HG03108 (cell line): ENCODE data around the gene ZNG1F.
"Not testable (repeated sequence)": the region's sequence is repeated elsewhere in the genome, so short reads cannot be mapped to it uniquely, and the experiment has no call there.

ENCODE experiments used
- ATAC-seq: cut with Tn5 transposase; IDR thresholded peaks from one replicate; pipeline ENCODE4 v1.9.1; 2021; ENCODE audit warnings: moderate library complexity; ENCODE audit not compliant: unreplicated experiment

ZNG1F gene

DNA sequence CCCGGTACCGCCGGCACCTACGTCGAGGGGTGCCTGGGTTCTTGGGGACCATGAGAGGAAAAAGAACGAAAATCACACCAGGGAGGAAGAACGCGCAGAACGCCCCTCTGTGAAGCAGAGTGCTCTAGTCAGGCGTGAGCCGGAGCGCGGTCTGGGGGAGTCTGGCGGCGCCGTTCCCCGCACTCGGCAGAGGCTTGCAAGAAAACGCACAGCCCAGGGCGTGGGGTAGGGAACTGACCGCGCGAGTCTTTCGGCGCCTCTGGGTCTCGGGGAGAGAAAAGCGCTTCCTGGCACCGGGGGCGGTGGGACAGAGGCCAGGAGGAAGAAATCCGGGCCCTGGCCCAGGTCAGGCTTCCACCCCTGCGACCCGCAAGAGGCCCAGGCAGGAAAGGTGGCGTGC, 65.3 kb downstream of the ZNG1F start:
- not testable (repeated sequence) for ATAC-seq

GRCh38 chr9:41123396-41123795, 65.7 kb downstream of the ZNG1F start:
- not testable (repeated sequence) for ATAC-seq

- ATAC-seq: not testable (repeated sequence)
These were observed 68.4 kb downstream of the ZNG1F start for GRCh38 chr9:41120696-41121095.

GRCh38 chr9:41119719-41120118, 69.4 kb downstream of the ZNG1F start:
- ATAC-seq: not testable (repeated sequence)

- not testable (repeated sequence) for ATAC-seq
These were observed 69.8 kb downstream of the ZNG1F start for GRCh38 chr9:41119311-41119710.

GRCh38 chr9:41113348-41113747, 75.8 kb downstream of the ZNG1F start:
- ATAC-seq: not testable (repeated sequence)

DNA sequence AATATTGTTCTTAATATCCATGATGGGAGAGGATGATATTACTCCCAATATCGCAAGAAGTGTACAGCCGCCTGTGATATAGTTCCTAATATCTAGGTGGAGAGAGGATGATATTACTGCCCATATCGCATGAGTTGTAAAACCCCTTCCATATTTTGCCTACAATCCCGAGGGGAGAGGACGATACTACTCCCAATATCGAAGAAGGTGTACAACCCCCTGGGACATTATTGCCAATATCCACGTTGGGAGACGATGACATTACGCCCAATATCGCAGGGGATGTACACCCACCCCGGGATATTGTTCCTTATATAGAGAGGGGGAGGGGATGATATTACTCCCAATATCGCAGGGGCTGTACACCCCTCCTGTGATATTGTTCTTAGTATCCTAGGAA, 77.7 kb downstream of the ZNG1F start:
- not testable (repeated sequence) for ATAC-seq

GRCh38 chr9:41110913-41111312, 78.2 kb downstream of the ZNG1F start:
- not testable (repeated sequence) for ATAC-seq

DNA sequence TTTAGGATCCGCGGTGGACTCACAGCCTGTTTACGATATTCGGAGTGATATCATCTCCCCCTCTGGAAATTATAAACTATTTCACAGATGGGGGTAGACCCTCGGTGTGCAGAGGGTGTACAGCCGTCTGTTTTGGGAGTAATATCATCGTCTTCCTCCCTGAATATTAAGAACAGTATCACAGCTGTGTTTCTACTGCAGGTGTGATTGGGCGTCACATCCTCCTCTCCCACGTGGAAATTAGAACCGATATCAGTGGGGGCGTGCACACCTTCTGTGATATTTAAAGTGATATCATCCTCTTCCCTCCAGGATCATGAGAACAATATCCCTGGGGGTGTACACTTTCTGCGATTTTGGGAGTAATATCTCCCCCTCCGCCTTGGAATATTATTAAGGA, 79.9 kb downstream of the ZNG1F start:
- not testable (repeated sequence) for ATAC-seq

DNA sequence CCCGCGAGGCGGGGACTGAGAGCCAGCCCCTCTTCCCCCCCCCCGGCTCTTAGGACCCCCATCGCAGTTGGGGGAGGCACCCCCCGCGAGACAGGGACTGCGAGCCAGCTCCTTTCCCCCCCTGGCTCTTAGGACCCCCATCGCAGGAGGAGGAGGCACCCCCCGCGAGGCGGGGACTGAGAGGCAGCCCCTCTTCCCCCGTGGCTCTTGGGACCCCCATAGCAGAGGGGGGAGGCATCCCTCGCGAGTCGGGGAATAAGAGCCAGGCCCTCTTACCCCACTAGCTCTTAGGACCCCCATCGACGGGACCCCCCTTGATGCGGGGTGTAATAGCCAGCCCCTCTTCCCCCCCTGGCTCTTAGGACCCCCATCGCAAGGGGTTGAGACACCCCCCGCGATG, 80.3 kb downstream of the ZNG1F start:
- ATAC-seq: not testable (repeated sequence)

- not testable (repeated sequence) for ATAC-seq
These were observed 82.5 kb downstream of the ZNG1F start for GRCh38 chr9:41106472-41107116.

DNA sequence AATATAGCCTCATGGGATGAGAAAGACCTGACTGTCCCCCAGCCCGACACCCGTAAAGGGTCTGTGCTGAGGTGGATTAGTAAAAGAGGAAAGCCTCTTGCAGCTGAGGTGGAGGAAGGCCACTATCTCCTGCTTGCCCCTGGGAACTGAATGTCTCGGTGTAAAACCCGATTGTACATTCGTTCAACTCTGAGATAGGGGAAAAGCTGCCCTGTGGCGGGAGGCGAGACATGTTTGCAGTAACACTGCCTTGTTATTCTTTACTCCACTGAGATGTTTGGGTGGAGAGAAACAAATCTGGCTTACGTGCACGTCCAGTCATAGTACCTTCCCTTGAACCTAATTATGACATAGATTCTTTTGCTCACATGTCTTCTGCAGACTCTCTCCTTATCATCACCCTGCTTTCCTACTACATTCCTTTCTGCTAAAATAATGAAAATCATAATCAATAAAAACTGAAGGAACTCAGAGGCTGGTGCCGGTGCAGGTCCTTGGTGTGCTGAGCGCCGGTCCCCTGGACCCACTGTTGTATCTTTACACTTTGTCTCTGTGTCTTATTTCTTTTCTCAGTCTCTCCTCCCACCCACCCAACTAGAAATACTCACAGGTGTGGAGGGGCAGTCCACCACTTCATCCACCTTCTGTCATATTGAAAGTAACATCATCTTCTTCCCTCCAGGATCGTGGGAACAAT, 83.4 kb downstream of the ZNG1F start:
- not testable (repeated sequence) for ATAC-seq

GRCh38 chr9:41104542-41104941, 84.6 kb downstream of the ZNG1F start:
- not testable (repeated sequence) for ATAC-seq

DNA sequence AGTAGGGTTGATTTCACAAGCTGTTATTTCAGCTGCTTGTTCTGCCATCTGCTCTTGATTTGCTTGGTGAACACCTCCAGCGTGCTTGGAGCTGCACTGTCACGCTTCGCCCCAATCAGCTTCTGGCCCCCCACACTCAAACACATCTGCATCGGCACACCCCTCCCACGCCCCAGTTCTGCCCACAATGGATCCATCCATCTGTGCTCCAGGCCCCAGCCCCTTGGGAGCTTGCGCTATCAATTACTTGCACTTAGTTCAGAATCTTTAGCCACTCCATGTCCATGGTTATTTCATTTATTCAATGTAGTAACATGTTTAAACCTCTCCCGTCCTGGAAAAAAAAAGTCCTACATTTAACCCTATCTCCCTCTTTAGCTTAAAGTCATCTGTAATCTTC, 88.6 kb downstream of the ZNG1F start:
- ATAC-seq: not testable (repeated sequence)

DNA sequence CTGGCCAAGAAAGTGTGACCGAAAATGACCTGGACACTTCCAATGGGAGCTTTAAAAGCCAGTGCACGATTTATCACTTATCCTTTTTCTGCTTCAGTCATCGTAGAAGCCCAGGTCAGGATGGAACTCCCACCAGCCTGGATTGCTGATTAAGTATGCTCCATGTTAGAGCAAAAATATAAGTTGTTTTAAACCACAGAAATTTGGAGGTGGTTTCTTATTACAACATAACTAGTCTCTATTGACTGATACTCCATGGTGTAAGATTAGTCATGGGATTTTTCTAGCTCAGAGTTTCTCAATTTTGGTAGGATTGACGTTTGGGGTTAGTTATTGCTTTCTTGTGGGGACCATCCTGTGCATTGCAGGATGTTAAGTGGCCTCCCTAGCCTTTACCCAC, 90.4 kb downstream of the ZNG1F start:
- not testable (repeated sequence) for ATAC-seq

- ATAC-seq: not testable (repeated sequence)
These were observed 94.1 kb downstream of the ZNG1F start for GRCh38 chr9:41095060-41095459.

GRCh38 chr9:41094010-41094773, 94.9 kb downstream of the ZNG1F start:
- ATAC-seq: not testable (repeated sequence)

DNA sequence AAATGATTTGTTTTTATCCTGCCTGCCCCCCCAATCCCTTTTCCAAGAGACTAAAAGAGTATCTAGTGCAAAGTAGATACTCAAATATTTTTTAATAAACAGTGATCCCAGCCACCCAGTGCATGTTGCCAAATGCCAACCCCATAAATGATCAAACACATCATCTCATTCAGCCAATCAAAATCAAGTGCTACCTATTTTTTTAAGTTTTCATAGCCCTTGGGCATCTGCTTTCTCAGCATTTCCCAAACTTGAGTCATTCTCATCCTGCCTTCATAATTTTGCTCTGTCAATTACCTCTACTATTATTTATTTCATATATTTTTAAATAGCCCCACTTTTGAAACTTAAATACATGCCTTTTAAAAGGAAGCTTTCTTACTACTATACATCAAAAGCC, 98.2 kb downstream of the ZNG1F start:
- not testable (repeated sequence) for ATAC-seq

GRCh38 chr9:41090386-41090785, 98.7 kb downstream of the ZNG1F start:
- ATAC-seq: not testable (repeated sequence)

- ATAC-seq: peak; percentile 65
These were observed 100.6 kb downstream of the ZNG1F start for GRCh38 chr9:41088450-41089059.

DNA sequence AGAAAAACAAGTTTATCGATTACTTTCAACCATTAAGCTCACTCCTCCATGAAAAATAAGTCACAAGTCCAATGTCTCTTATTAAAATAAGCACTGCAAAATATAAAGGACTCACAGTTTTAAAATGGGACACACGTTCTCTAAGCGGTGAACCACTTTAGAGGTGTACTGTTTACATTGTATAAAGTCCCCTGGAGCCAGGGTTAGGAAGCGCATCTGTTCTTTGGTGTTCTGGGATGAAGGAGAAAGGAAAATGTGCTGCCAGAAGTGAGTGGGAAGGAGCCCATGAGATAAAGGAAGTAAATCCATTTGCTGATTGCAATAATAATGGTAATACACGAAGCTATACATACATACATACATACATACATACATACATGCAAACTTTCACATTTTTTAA, 101.2 kb downstream of the ZNG1F start:
- not testable (repeated sequence) for ATAC-seq
